Thyroid gland (tissue), 4 donors: Measurements from ENCODE around the gene SRBD1. TPM values are rescaled to one million over a fixed set of nuclear protein-coding genes. Genes with fewer than 3 reads are reported as not detected.

ENCODE experiments used
- DNase-seq, 2 donors: peaks; one replicate each; pipeline ENCODE4 v3.0.0-alpha.2; 2019
- H3K27ac ChIP-seq, 3 donors: fragments of 200-600 bp; sonication (generic); 1 replicate in 2 of 3; 2 replicates in 1 of 3; pipeline ENCODE4 v1.5.1; 2016 to 2019; ENCODE audit warnings: mild to moderate bottlenecking in 1 of 3, moderate library complexity in 1 of 3
- H3K27me3 ChIP-seq: fragments of 200-600 bp; sonication (generic); one replicate; pipeline ENCODE4 v1.5.1; 2019
- H3K36me3 ChIP-seq, 2 donors: fragments of 200-600 bp; sonication (generic); one replicate each; pipeline ENCODE4 v1.5.1; 2016 to 2019
- H3K4me1 ChIP-seq, 2 donors: fragments of 200-600 bp; sonication (generic); one replicate each; pipeline ENCODE4 v1.5.1; 2017 to 2019
- H3K4me3 ChIP-seq, 3 donors: fragments of 200-600 bp; sonication (generic); replicated peaks in 1 of 3; 1 replicate in 2 of 3; 2 replicates in 1 of 3; pipeline ENCODE4 v1.5.1; 2016; ENCODE audit warnings: mild to moderate bottlenecking in 1 of 3
- H3K9me3 ChIP-seq: fragments of 200-600 bp; sonication (generic); one replicate; pipeline ENCODE4 v1.5.1; 2017
- CTCF ChIP-seq, 6 experiments: fragments of 200-600 bp in 3 of 6; fragments of 450-650 bp in 3 of 6; sonication (generic) in 3 of 6; IDR thresholded peaks; one replicate each; pipeline ENCODE4 v1.5.1; 2016 to 2019; ENCODE audit warnings: antibody characterized with exemption in 6 of 6, mild to moderate bottlenecking in 2 of 6, inconsistent platforms in 1 of 6, moderate library complexity in 1 of 6
- POLR2A ChIP-seq, 2 donors: fragments of 450-650 bp; IDR thresholded peaks; one replicate each; pipeline ENCODE4 v1.6.1; 2017; ENCODE audit warnings: antibody characterized with exemption in 2 of 2, mild to moderate bottlenecking in 2 of 2, moderate library complexity in 1 of 2
- WGBS, 2 donors: methylation state at CpG; one replicate each; pipeline ENCODE4 v1.1.5; 2017; 5-methylcytosine and 5-hydroxymethylcytosine counted together
- intact Hi-C: fragments of 100-400 bp; cut with DNase I; formaldehyde crosslinking; loops from one replicate; pipeline ENCODE4 v1.15.1; 2023
- total RNA-seq, 4 donors: library from RNA; depleted of rRNA; stranded (reverse); fragments of >200 nt; gene quantifications; one replicate each; pipeline ENCODE4 v1.2.3, GENCODE V29; 2016

SRBD1 gene
- total RNA-seq, 4 donors from 2014 or later = 23.1 to 33.3 (median 27.2) TPM

- H3K9me3 ChIP-seq = no peaks in the 10 kb centered on the region
- peak; percentile 66 to 68 for DNase-seq
- TF ChIP-seq CTCF (IDR thresholded peaks at IDR 0.05) (no peak), POLR2A (IDR thresholded peaks at IDR 0.05) (no peak)
- H3K27ac ChIP-seq = peak within 1 kb of the TSS; percentile 93 to 99 (median 94)
- H3K27me3 ChIP-seq = no peaks in the 10 kb centered on the region
- WGBS, 2 donors = 0% methylated on average over 12 to 35 of the region's 66 CpGs
- H3K36me3 ChIP-seq = no peaks in the 10 kb centered on the region
- H3K4me1 ChIP-seq = peaks cover 20 to 22% of the 10 kb centered on the region in 2 donors
- intact Hi-C loops = no loop called here
- H3K4me3 ChIP-seq = peak within 1 kb of the TSS; percentile 40 to 88 (median 64)
These were observed 40.5 kb upstream of the SRBD1 start, which contains the start of gene PRKCE for GRCh38 chr2:45651415-45652089. TSS of gene PRKCE (plus strand) at chr2:45651675.

DNA sequence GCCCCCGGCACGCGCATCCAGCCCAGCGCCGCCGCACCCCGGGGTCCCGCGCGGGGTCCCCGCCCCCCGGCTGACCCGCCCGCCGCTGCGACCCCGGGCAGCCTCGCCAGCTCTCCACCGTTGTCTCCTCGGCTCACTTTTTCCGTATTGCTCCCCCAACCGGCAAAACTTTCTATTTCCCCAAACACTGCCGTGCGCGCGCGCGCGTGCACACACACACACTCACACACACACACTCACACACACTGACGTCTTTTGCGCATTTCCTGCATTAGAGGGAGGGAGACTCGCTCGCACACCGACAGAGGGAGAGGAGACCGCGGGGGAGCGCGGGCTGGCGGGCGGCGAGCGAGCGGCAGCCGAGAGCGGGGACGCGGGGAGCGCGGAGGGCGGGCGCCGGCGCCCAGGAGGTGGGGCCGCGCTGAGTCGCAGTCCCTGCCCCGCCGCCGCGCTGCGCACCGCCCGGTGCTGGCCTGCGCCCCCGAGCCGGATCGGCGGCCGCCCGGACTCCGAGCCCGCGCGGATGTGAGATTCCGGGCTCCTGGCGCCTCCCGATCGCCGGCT is 39.9 kb upstream of the SRBD1 start:
- peak overlapping the region; percentile 40 to 88 (median 64) for H3K4me3 ChIP-seq
- TF ChIP-seq CTCF (IDR thresholded peaks at IDR 0.05) (peak in 3 of 6 experiments; percentile 39 to 59 (median 45)), POLR2A (IDR thresholded peaks at IDR 0.05) (peak; percentile 56 to 98)
- no peaks in the 10 kb centered on the region for H3K27me3 ChIP-seq
- peak; percentile 94 to 95 for DNase-seq
- intact Hi-C loops = no loop called here
- H3K36me3 ChIP-seq = no peaks in the 10 kb centered on the region
- H3K27ac ChIP-seq = peak overlapping the region; percentile 93 to 99 (median 94)
- peaks cover 20 to 22% of the 10 kb centered on the region in 2 donors for H3K4me1 ChIP-seq
- H3K9me3 ChIP-seq = no peaks in the 10 kb centered on the region
- WGBS, 2 donors = 0 to 1% methylated on average over 17 to 28 of the region's 79 CpGs

DNA sequence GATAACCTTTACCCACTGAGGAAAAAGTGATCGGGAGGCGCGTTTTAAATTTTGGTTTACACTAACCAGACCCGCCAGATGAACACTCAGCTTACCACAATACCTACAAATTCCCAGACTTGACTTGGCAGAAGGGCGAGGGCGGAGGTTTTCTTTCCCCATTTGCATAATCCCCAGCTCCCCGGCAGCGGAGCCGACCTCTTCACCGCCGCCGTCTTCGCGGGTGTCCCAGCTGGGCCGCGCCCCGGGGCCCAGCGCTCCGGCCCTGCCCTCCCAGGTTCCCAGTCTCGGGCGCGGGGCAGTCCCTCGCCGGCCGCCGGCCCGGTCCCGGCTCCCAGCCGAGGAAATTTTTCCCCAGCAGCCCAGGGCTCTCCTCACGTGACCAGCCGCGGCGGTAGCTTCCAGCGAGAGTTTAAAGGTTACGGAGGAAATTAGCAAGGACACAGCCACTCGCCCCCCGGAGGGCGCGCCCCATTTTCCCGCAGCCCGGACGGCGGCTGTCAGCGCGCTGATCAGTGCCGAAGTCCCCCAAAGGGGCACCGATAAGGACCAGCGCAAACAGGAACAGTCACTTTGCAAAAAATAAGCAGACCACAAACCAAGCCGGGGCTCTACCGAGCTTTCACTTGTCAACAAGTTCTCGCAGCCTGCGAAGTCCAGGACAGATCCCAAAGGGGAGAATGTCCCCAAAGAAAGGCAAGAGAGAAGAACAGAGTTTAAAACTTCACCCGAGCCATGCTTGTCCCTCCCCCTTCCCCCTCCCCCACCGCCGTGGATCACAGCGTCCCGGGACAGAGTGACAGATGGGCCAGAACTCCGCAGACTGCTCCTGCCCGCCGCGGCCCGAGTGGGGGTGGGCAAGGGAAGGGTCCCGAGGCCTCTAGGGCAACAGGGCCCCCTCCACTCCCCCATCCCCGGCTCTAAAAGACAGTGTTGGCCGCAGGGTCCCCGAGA is 39.1 kb upstream of the SRBD1 start:
- 1 to 4% methylated on average over 15 to 29 of the region's 66 CpGs for WGBS, 2 donors
- Histone ChIP-seq H3K36me3 (no peaks in the 10 kb centered on the region), H3K27ac (peak overlapping the region; percentile 93 to 99 (median 94)), H3K4me3 (peak overlapping the region; percentile 38 to 78 (median 64)), H3K9me3 (no peaks in the 10 kb centered on the region), H3K4me1 (peaks cover 20 to 22% of the 10 kb centered on the region in 2 donors), H3K27me3 (no peaks in the 10 kb centered on the region)
- intact Hi-C loops = no loop called here
- TF ChIP-seq POLR2A (IDR thresholded peaks at IDR 0.05) (peak in 1 of 2 donors; percentile 62), CTCF (IDR thresholded peaks at IDR 0.05) (peak in 1 of 6 experiments; percentile 8)
- DNase-seq = peak; percentile 82

- DNase-seq = no peak
- peak overlapping the region; percentile 93 to 99 (median 94) for H3K27ac ChIP-seq
- no peaks in the 10 kb centered on the region for H3K27me3 ChIP-seq
- H3K9me3 ChIP-seq = no peaks in the 10 kb centered on the region
- H3K4me1 ChIP-seq = peaks cover 20 to 22% of the 10 kb centered on the region in 2 donors
- no peaks in the 10 kb centered on the region for H3K36me3 ChIP-seq
- intact Hi-C loops = no loop called here
- WGBS, 2 donors = 24 to 27% methylated on average over 10 of the region's 10 CpGs
- peak overlapping the region in 2 of 3 donors; percentile 64 to 78 for H3K4me3 ChIP-seq
- TF ChIP-seq POLR2A (IDR thresholded peaks at IDR 0.05) = no peak
- no peak for TF ChIP-seq CTCF (IDR thresholded peaks at IDR 0.05)
These were observed 38.4 kb upstream of the SRBD1 start for GRCh38 chr2:45649462-45649857.
